GM19025 (cell line): ENCODE results near the gene CDK2AP2.
"Not testable (repeated sequence)": the region's sequence is repeated elsewhere in the genome, so short reads cannot be mapped to it uniquely, and the experiment has no call there.

Experiments used
- ATAC-seq: cut with Tn5 transposase; IDR thresholded peaks from one replicate; pipeline ENCODE4 v1.9.1; 2021; ENCODE audit warnings: mild to moderate bottlenecking, low read depth, moderate library complexity; ENCODE audit not compliant: unreplicated experiment

CDK2AP2 gene

DNA sequence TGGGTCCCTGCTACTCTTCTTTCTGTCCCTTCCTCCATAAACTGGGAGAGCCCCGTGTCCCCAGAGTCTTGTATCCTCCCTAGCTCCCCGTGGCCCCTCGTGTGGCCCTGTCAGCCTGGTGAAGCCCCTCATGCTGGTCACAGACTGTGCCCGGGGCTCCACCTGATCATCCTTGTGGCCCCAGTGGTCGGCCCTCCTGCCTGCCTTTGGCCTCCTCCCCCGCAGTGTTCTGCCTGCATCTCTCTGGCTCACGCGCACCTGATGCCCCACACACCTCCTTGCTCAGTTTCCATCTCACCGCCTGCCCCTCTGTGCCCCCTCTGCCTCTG lies 16.5 kb upstream of the CDK2AP2 start:
- ATAC-seq = no peak

DNA sequence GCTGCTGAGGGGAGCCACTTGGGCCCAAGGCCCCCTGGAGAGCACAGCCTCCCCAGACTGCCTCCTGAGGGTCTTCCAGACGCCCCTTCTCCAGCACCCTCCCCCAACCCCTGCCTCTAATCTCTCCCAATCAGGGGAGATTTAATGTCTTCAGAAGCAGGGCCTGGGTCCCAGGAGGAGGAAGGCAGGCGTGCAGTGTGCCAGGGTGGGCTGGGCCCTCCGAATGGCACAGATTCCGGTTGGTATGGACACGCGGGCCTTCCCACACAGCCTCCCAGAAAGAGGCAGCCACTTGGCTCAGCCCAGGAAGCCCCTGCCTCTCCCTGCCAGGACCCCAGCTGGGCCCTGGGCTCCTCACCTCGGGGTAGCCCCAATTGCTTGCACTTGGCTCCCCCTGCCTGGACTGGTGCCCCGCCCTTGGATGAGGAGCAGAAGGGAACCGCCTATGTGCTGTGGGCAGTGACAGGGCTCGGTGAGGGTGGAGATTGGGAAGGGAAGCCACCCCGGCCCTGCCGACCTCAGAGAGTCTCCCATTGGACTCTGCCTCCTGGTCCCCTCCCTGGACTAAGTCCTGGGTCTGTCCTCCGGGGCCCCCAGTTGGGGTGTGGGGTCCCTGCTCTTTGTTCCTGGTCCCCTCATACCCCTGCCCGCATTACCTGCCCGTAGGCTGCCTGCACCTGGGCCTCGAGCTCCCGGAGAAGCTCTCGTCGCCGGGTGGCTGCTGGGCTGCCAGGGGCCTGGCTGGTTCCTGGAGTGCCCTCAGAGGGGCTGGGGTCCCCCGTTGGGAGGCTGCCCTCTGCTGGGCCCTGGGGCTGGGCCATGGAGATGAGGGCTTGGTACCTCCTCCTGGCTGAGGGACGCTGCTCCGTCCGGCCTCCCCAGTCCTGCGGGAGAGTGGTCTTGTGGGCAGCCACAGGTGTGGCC lies 15.9 kb upstream of the CDK2AP2 start:
- ATAC-seq = no peak

DNA sequence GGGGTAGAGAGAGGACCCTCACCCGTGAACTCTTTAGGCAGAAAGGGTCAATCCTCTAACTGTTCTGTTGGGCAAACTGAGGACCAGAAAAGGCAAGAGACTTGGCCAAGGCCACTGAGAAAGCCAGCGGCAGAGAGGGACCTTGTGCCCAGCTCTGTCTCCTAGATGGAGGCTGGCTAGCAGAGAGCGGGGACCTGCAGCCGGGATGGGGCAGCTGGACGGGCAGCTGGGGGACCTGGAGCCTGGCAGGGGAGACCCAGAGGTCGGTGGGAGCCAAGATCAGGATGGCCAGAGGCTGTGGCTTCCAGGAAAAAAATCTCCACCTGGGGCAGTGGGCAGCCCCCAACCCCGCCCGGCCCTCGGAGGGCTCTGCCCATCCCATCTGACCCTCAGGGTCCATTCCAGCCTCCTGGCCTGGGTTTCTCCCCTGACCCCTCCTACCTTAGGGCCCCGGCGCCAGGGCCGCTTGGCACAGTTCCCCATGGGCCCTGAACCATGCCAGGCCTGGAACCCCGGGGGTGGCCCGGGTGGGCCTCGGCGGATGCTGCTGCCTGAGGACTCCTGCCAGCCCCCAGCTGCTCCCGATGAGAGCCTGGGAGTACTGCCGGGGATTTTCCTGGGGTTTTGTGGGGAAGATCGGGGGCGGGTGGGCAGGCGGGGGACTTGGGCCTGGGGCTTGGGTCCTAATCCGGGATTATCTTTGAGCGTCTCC lies 15.0 kb upstream of the CDK2AP2 start, which contains the start of gene CABP2:
TSS of gene CABP2 (minus strand) at position 603 of the 712 bp plus-strand sequence. CDS start at position 483, 120 bp downstream.
- no peak for ATAC-seq

DNA sequence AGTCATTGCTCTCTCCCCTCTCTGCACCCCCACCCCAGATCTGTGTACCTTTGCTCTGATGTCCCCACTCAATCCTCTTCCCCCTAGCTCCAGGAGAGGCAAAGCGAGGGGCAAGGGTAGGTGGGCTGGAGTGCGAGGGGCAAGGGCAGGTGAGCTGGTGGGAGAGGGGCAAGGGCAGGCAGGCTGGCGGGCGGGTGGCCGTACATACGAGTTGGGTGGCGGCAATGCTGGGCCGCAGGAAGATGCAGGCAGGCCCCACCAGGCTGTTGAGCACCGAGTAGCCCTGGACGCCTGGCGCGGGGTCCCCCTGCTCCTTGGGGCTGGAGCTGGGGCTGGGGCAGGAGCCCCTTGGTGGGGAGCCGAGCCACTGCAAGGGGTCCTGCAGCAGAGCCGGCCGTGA lies 14.4 kb upstream of the CDK2AP2 start:
- no peak for ATAC-seq

DNA sequence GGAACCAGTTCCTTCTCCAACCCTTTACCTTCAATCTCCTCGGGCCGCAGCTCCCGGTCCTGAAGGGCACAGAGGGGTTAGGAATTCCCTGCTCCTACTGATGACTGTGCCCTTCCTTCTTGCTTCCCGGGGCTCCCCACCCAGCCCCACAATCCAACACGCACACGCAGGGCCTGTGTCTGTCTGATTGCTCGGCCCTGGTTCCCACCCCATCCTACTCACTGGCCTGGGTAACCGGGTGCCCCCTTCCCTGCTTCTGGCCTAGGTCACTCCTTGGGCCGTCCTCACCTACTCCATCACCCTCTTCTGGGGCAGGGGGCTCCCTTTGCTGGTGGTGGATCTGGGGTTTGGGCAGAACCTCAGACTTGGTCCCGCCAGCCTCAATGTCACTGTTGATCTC lies 14.0 kb upstream of the CDK2AP2 start:
- ATAC-seq = no peak

DNA sequence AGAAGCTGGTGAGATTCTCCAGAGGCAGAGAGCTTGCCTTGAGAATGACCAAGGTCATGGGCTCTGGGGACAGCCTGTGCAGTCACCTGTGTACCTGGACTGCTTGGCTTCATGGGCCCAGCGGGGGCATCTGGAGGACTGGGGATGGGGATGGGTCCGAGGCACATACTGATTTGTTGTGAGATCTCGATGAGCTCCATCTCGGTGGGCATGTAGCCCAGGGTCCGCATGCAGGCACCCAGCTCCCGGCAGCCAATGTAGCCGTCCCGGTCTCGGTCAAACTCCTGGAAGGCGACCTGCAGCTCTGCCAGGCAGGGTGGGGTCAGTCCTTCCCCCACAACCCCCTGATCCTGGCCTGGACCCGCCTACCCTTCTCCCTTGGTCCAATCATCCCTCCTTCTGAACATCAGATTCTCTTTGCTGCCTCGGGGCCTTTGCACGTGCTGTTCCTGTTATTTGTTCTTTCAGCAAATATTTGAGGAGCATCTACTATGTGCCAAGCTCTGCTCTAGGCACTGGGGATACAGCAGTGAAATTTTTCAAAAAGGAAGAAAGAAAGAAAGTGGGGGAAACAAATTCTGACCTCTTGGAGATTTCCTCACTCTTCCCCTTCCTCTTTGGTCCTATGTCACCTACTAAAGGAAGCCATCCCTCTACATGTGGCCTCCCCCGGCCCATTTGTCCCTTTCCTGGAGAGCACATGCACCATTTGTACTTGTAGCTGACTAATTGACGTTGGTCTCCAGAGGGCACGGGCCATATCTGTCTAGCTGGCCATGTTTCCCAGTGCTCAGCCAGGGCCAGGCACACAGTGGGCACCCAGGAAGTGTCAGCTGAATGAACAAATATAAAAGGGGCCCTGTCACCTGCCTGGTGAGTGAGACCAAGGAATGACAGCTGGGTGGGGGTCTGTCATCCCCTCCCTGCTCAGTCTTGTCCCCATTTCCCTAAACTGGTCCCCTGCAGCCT lies 13.2 kb upstream of the CDK2AP2 start:
- no peak for ATAC-seq

DNA sequence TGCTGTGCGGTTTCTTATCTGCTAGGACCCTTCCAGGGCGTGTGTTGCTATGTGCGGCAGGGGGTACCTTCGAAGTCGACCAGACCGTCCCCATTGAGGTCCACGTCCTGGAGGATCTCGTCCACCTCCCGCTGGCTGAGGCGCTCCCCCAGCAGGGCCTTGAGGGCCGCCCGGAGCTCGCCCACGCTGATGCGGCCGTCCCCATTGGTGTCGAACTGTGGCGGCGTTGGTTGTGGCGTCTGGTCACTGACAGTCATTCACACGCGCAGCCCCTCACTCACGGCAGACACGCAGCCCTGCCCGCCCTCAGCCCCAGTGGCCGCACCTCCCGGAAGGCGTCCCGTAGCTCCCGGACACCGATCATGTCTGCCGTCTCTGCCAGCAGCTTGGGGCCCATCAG lies 11.8 kb upstream of the CDK2AP2 start:
- no peak for ATAC-seq

DNA sequence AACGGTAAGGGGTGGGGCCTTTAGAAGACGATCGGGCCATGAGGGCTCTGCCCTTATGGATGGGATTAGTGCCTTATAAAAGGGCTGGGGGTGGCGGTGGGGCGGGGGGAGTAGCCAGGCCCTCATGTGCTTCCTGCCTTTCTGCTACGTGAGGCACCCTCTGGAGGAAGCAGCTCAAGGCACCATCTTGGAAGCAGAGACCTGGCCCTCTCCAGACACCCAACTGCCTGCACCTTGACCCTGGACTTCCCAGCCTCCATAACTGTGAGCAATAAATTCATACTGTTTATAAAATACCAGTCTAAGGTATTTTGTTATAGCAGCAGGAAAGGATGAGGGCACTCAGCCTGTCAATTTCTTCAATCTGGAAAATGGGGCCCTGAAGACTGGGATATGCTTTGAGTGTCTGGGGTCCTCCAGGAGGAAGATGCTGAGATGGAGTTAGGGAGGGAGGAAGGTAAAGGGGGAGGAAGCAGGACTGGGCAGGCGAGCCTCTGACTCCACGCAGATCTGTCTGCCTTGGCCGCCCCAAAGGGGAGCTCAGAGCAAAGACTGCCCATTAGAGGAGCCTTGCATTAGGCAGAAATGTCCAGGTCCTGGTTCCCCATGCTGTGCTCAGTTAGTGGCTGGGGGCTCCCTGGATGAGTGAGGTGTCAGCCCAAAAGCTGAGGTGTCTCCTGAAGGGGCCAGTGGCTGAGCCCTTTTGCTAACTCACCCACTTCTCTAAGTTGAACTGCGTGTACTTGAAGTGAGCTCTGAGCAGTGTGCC lies 10.0 kb upstream of the CDK2AP2 start:
- ATAC-seq = no peak

DNA sequence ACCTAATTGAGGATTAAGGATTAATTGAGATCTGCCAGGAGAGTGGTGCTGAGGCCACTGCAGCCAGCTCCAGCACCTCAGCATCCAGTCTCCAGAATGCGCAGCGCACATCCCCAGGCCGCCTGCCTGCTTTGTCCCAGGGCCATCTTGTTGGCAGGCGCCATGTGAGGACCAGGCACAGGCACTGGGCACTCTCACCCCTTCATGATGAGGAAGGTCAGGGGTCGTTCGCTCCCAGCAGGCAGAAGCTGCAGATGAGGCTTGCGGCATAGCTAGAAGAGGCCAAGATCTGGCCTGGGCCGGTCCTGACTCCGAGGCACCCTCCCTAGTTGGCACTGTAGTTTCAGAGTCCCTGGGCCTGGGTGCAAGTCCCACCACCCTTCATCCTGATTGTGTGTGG lies 8.8 kb upstream of the CDK2AP2 start:
- ATAC-seq = no peak

DNA sequence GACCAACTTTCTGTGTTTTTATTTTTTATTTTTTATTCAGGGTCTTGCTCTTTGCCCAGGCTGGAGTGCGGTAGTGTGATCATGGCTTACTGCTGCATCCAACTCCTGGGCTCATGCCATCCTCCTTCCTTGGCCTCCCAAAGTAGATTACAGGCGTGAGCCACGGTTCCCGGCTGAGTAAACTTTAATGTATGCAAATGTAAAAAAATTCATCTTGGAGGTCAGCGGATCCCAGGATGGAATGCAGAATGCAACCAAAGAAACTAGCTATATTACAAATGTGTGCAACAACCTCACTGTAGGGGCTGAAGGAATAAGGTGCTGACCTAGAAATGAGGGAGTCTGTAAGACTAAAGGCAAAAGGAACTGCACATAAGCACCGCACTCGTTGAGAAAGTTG lies 6.2 kb upstream of the CDK2AP2 start:
- ATAC-seq = no peak

DNA sequence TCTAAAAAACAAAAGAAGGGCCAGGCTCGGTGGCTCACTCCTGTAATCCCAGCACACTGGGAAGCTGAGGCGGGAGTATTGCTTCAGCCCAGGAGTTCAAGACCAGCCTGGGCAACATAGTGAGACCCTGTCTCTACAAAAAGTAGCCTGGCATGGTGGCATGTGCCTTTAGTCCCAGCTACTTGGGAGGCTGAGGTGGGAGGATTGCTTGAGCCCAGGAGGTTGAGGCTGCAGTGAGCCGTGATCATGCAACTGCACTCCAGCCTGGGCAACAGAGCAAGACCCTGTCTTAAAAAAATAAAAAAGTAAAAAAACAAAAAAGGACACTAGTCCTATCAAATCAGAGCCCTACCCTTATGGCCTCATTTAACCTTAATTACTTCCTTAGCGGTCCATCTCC lies 3.6 kb upstream of the CDK2AP2 start:
- ATAC-seq = not testable (repeated sequence)

DNA sequence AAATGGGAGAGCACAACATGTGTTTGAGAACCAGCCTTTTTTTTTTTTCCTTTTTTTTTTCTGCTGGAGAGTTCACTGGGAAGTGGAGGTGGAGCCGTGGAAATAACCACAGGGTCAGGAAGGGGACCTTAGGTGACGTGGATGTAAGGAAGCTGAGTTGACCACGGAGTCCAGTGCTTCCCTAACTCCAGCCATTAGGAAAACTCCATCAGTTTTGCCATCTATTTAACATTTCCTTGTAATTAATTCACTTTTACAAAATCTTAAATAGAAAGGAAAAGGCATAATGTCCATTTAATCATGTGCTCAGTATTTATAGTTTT lies 2.0 kb upstream of the CDK2AP2 start:
- ATAC-seq = no peak

DNA sequence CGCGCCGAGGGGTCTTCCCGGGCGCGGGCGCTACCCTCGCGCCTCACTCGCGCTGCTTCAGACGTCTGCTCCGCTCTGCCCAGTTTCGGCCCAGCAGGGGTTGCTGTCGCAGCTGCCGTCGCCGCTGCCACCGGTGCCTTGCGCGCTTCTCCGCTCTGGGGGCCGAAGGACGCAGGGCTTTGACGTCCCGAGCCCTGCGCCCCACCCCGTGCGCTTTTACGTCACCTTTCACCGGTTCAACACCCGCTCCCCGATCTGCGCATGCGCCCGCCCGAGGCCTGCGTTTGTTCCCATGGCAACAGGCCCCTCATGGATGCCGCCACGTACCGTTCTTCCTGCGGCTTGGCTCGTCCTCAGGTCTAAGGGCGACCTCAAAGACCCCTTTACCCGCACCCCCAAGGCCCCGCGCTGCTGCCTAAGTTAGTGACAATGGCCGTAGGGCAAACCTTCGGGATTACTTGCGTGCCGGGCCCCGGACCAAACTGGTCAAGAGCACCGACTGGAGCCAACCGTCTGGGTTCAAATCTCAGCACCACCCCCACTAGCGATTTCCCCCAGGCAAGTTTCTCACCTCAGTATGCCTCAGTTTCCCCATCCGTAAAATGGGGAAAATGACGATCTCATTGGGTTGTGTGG lies 642 bp upstream of the CDK2AP2 start:
- ATAC-seq = peak; percentile 37

DNA sequence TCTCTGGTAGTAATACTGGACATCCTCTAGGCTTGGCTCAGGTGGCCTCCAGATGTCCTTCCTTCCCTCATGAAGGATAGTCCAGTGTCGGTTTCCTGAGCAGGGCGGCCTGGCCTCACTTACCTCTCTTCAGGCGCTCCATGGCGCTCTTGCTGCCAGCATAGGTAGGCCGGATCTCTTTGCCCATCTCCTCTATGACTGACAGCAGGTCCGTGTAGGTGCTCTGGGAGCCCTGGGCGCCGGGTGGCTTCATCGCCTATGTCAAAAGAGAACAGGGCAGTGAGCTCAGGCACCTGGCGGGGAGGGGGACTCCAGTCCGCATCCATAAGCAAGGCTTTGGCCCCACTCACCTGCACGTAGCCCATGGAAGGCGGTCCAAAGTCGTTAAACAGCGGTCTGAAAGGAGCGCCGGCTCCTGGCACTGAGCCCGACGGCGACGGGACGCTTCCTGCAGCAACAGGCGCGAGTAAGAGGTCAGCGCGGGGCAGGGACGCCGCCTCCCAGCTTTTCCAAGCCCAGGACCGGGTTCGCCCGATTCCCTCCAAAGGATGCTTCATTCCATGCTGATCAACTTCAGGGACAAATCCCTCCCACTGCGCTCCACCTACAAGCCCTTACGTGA lies 609 bp downstream of the CDK2AP2 start:
- ATAC-seq = no peak

DNA sequence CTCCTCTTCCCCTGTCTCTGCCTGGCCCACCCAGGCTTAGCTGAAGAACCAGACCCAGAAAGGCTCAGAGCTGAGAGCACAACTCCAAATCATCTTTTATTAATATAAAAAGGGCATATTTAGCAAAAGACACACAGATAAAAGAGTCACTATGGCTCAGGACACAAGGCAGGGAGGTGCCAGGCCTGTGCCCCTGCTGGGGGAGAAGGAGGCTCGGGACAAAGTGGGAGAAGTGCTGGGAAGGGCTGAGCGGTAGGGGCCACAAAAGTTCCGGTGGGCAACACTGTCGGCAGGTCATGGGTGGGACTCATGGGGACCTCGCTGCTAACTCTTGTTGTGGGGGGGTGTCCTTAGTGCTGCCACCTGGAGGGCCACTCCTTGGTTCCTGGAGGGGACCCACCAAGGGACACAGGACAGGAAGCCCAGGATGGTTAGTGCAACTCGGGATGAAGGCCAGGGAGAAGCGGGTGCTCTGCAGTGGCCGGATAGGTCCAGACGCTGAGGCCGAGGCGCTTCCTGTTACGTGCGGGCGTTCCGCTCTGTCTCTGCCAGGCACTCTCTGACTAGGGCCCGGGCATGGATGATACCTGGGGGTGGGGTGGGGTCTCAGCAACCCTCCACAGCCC lies 1.4 kb downstream of the CDK2AP2 start:
- no peak for ATAC-seq

DNA sequence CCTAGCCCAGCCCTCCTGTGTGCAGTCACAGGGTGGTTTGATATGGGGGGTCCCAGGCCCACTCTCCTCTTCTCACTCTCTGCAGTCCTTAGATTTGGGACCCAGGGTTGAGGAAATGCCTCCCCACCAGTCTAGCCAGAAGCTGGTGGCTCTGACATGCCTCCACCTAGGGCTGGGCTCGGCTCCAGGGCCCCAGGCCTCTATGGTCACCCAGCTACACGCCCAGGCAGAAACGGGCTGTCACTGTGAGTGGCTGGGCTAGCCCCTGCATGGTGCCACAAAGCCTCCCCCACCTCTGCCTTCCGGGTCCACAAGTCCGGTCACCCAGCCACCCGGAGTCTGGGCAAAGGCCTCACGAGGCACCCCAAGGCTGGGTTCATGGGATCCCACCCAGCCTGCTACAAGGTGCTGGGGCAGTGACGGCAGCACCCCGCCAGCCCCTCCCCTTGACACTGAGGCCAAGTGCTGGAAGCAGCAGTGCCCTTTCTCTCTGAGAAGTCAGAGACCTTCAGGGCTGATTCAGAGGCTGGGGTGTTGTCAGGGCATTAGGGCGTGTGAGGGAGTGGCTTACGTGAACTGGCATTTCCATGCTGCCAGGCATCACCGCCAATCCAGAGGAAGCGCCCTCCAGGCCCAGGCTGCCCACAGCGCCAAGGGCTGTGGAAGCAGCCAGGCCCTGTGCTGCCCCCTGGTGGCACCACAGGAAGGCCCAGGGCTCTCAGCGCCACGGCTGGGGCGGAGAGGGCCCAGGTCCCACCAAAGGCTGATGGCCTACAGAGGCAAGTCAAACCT lies 2.2 kb downstream of the CDK2AP2 start:
- no peak for ATAC-seq

DNA sequence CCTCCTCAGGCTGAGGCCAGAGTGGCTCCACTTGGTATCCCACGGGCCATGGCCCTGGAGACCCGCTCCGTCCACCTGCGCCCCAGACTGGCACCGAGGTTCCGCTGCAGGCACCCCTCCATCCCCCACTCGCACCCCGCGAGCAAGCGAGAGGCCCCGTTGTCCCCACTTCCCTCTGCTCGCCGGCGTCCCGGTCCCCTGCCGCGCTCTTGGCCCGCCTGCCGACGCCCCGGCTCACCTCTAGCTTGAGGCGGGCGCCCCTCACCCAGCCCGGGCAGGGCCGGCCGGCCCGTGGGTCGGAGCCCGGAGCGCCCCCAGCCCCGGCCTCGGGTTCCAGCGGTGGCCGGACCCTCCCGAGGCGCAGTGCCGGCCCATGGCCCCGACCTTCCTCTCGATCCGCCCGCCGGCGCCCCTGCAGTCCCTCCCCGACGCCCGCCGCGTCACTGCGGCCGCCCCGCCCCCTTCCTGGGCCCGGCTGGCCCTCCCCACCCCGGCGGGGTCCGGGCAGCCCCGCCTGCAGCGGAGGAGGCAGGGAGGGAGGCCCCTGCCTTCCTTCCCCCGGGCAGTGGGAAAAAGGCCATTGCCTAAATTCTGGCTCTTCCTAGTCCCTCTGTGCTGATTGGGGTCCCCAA lies 2.9 kb downstream of the CDK2AP2 start, which contains the start of gene PITPNM1:
TSS of gene PITPNM1 (minus strand) at position 414 of the 632 bp plus-strand sequence. CDS start 1,183 bp downstream, outside the sequence.
- no peak for ATAC-seq
